ENCODE data around the gene SLC12A4.
A peak's percentile ranks its signal among the peaks of the same experiment; 100 is the strongest.
"Not testable (repeated sequence)": the region's sequence is repeated elsewhere in the genome, so short reads cannot be mapped to it uniquely, and the experiment has no call there.

SLC12A4 gene

DNA sequence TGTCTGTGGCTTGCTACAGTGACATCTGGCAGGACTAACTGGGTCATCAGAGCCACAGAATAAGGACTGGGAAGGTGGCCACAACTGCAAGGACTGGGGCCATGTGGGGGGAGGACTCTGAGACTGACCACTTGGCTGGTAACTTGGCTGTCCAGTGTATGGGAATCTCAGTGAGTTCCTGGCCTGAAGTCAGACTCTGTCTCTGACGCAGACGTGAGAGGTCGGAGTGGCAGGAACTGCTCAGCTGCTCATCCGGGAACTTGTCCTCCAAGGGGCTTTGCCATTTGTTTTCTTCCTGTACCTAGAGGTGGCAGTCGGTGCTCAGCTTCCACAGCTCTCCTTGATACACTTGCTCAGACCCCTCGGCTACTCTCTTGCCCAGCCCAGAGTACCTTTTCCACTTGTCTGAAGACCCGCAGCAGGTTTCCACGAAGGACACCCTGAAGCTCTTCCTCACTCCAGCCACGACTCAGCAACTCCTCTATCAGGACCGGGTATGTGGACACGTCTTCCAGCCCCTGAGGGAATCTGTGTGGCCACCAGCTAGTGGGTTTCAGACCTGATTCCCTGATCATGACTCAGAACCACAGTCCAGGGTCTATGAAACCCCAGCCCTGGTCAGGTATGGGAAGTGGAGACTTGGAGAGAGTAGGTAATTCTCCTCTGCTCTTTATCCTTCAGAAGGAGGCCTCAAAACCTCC lies 19.2 kb upstream of the SLC12A4 start:
- DNase-seq, result no peak

DNA sequence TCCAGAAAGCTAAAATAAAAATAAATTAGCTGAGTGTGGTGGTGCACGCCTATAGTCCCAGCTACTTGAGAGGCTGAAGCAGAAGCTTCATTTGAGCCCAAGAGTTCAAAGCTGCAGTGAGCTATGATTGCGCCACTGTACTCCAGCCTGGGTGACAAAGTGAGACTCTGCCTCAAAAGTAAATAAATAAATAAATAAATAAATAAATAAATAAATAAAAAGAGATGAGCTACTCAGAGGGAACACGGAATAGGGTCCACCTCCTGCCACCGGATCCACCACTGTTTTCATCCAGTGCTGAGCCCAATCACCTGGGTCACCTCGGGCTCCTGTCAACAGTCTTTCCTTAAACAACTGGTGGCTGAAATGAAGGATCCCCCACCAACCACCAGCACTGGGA lies 18.5 kb upstream of the SLC12A4 start:
- no peak for DNase-seq

DNA sequence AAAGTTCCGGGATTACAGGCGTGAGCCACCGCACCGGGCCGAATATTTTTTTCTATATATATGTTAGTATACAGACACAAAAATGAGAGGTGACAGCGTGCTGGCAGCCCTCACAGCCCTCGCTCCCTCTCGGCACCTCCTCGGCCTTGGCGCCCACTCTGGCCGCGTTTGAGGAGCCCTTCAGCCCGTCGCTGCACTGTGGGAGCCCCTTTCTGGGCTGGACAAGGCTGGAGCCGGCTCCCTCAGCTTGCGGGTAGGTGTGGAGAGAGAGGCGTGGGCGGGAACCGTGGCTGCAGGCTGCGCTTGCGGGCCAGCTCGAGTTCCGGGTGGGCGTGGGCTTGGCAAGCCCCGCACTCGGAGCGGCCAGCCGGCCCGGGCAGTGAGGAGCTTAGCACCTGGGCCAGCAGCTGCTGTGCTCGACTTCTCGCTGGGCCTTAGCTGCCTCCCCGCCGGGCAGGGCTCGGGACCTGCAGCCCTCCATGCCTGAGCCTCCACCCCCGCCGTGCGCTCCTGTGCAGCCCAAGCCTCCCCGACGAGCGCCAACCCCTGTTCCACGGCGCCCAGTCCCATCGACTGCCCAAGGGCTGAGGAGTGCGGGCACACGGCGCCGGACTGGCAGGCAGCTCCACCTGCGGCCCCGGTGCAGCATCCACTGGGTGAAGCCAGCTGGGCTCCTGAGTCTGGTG lies 13.7 kb upstream of the SLC12A4 start:
- no peak for DNase-seq

DNA sequence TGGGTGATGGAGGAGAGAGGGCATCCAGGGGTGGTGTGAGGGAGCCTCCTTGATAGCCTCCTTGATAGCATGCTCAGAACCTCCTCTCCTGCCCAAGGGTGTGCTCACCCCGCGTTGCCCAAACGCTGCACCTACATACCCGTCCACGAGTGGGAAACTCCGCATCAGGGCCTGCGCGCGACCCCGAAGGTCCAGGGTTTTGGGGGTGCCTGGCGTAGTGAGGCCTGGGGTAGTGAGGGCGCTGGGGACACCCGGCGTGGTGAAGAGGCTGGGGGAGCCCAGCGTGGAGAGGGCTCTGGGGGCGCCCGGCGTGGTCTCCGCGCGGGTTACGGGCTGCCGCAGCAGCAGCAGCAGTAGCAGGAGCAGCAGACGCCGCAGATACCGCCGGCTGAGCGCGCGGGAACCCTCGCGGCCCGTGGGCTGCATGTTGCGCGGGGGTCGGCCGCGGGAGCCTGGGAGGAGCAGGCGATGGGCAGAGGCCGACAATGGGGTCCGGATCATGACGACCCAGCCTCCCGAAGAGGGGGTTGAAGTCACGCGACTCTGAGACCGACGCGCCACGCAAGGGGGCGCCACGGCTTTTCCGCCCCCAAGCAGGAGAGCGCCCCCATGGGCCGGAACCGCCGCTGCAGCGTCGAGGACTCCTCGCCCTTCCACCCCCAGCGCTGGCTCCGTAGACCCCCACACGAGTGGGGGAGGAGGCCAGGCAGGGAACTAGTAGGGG lies 11.7 kb upstream of the SLC12A4 start, which contains the start of gene DPEP3:
DPEP3 (minus strand) TSS at position 545 of the 724 bp plus-strand sequence; CDS start at position 426, 119 bp downstream.
- DNase-seq, result no peak

- no peak for DNase-seq
Observed at GRCh38 chr16:67977469-67978227, 9.2 kb upstream of the SLC12A4 start.

- DNase-seq, result no peak
Observed at GRCh38 chr16:67977005-67977404, 8.6 kb upstream of the SLC12A4 start.

GRCh38 chr16:67976205-67976604 lies 7.8 kb upstream of the SLC12A4 start:
- no peak for DNase-seq

- DNase-seq, result no peak
Observed at GRCh38 chr16:67975321-67976105, 7.1 kb upstream of the SLC12A4 start.

DNA sequence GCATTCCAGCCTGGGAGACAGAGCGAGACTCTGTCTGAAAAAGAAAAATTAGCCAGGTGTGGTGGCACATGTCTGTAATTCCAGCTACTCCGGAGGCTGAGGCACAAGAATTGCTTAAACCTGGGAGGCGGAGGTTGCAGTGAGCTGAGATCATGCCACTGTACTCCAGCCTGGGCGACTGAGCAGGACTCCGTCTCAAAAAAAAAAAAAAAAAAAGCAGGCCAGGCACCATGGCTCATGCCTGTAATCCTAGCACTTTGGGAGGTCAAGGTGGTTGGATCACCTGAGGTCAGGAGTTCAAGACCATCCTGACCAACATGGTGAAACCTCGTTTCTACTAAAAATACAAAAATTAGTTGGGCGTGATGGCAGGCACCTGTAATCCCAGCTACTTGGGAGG lies 3.8 kb upstream of the SLC12A4 start:
- DNase-seq, result not testable (repeated sequence)

DNA sequence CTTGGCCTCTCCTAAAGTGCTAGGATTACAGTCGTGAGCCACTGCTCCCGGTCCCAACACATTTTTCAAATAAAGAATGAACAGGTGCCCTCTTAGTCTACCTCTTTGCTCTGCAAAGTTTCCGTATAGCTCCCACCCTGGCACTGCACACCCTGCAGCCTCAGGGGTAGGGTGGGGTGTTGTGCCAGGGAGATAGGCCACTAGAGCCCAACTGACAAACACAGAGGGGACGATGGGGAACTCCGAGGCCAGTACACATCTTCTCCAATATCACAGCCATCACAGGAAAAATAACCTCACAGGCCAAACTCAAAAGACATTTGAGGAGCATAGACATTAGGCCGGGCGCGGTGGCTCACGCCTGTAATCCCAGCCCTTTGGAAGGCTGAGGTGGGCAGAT lies 2.7 kb upstream of the SLC12A4 start:
- DNase-seq, result no peak

GRCh38 chr16:67969254-67970039 lies 1.0 kb upstream of the SLC12A4 start:
- peak; percentile 37 for DNase-seq

- peak; percentile 31 for DNase-seq
Observed at GRCh38 chr16:67967958-67968399, 458 bp downstream of the SLC12A4 start.

- peak; percentile 40 for DNase-seq
Observed at GRCh38 chr16:67967183-67967957, 1.1 kb downstream of the SLC12A4 start.

DNA sequence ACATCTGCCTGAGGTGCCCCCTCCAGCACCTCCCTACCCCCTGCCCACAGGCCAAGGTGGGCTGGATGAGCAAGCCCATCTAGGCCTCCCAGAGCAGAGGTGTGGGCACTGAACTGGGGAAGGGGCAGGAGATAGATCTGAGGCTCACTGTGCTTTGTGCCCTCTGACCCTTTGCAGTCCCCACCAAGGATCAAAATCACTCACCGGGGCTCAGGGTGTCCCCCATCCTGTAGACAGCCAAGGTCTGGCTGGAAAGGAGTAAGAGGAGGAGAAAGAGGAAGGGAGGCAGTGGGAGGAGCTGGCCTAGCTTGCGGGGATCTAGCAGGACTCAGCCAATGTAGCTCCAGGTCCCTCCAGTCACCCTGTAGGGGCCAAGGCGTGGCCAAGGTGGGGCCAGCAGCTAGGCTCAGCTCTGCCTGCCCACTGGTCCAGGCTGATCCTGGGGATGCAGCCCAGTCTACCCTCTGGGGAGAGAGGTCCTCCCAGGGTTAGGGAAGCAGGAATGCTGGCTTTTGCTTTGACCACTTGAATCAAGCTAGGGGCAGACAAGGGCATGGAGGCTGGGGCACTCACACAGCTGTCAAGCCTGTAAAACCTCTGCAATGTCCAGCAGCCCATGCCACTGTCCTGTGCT lies 1.8 kb downstream of the SLC12A4 start:
- DNase-seq, result no peak

GRCh38 chr16:67965668-67966548 lies 2.5 kb downstream of the SLC12A4 start:
- no peak for DNase-seq

DNA sequence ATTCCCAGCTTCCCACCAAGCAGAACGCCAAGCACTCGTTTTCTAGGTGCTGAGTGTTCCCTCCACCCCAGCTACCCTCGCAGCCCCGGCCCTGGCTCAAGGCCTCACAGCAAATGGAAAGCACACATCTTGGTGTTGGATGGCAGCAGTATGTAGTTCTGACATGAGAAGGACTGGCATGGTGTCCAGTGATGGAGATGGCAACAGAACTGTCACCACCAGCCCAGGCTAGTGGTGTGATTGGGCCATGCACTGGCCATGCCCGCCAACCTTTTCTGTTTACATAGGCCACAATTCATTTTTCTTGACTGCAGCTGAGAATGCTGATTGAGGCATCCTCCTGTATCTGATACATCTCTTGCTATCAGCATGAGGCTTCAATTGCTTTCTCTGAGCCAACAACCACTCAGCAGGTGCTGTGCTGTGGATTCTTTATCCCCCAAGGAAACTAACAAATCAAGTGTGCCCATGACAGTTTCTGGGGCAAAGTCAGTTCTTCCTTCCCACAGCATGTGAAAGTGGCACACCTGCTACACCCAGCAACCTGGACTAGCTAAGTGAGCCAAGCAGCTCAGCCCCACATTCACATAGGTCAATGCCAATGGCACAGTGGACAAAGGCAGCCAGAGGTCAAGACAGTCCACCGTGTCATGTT lies 3.8 kb downstream of the SLC12A4 start:
- no peak for DNase-seq

DNA sequence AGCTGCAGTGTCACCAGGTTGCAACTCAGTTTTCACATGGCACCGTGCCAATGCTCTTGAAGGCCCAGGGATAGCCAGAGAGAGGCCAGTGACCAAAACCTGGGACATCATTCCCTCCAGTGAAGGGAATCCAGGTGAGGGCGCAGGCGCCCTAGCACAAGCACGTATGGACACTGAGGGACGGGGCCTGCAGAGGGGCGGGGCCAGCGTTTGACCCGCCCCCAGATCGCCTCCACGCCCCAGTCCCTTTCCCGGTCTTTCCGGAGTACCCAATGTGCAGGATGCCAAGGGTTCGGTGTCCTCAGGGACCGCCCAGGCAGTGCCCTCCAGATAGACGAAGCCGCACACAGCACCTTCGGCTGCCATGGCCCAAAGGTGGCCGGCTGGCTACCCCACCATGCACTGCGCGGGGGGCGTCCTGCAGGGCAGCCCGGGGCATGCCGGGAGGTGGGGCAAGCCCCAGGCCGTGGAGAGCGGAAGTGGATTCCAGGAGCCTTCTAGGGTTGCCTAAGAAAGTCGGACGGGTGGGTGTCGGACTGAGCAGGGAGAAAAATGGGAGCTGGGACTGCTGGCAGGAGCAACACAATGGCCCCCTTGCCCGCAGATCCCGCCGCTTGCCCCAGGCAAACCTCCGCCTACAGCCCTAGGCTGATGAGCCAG lies 4.6 kb downstream of the SLC12A4 start:
- DNase-seq, result no peak

- DNase-seq, result no peak
Observed at GRCh38 chr16:67963292-67963661, 5.2 kb downstream of the SLC12A4 start.

Measured in CD4-positive, alpha-beta T cell treated with Interleukin-17A for 1 hour (primary cell).